ENCODE data around the gene MOG. TPM values are rescaled to one million over a fixed set of nuclear protein-coding genes. Genes with fewer than 3 reads are reported as not detected.
A peak's percentile ranks its signal among the peaks of the same experiment; 100 is the strongest.

Gene MOG
- total RNA-seq, 1 donor from 2014 or later = not detected

DNA sequence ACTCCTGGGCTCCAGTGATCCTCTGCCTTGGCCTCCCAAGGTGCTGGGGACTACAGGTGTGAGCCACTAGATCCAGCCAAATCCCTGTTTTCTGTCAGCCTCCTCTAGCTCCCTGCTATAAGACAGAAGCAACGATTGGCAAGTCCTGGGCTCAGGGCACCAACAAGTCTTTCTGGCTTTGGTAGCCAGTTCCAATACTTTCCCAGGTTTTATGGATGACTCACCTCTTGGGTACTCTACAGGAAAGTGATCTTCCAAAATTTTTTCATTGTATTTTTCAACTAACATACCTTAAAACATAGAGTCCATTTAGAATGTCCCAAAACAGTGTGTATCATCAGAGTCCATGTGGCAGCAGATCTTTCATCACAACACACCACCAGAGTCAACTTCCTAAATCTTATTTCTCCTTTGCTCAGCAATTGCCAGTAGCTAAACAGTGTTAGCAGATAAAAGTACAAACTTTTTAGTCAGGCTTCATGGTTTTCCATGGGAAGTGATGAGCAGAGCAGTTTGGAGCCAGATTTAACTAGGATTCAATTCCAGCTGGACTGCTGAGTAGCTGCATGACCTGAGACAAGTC, 37.2 kb upstream of the MOG start:
- Mint-ChIP-seq H3K9me3 (ENCODE audit: low read depth) (no peaks in the 10 kb centered on the region), H3K36me3 (ENCODE audit: insufficient read depth) (peaks cover 34% of the 10 kb centered on the region), H3K4me1 (ENCODE audit: low read depth) (peaks cover 6% of the 10 kb centered on the region), H3K4me3 (ENCODE audit: low read depth) (no peak overlapping the region), H3K27me3 (no peaks in the 10 kb centered on the region), H3K27ac (no peak overlapping the region)
- TF ChIP-seq, protein P1, sequence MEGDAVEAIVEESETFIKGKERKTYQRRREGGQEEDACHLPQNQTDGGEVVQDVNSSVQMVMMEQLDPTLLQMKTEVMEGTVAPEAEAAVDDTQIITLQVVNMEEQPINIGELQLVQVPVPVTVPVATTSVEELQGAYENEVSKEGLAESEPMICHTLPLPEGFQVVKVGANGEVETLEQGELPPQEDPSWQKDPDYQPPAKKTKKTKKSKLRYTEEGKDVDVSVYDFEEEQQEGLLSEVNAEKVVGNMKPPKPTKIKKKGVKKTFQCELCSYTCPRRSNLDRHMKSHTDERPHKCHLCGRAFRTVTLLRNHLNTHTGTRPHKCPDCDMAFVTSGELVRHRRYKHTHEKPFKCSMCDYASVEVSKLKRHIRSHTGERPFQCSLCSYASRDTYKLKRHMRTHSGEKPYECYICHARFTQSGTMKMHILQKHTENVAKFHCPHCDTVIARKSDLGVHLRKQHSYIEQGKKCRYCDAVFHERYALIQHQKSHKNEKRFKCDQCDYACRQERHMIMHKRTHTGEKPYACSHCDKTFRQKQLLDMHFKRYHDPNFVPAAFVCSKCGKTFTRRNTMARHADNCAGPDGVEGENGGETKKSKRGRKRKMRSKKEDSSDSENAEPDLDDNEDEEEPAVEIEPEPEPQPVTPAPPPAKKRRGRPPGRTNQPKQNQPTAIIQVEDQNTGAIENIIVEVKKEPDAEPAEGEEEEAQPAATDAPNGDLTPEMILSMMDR (IDR thresholded peaks at IDR 0.05; ENCODE audit: unreplicated experiment) = no peak
- DNase-seq (ENCODE audit: low spot score, unreplicated experiment) = no peak

GRCh38 chr6:29620630-29621029, 36.3 kb upstream of the MOG start:
- Mint-ChIP-seq H3K4me1 (ENCODE audit: low read depth) (peaks cover 12% of the 10 kb centered on the region), H3K36me3 (ENCODE audit: insufficient read depth) (peaks cover 34% of the 10 kb centered on the region)

GRCh38 chr6:29624520-29624961, 32.4 kb upstream of the MOG start:
- Mint-ChIP-seq H3K27ac (no peak overlapping the region), H3K4me1 (ENCODE audit: low read depth) (peaks cover 21% of the 10 kb centered on the region), H3K4me3 (ENCODE audit: low read depth) (peak overlapping the region; percentile 20), H3K9me3 (ENCODE audit: low read depth) (no peaks in the 10 kb centered on the region), H3K27me3 (peaks cover 24% of the 10 kb centered on the region), H3K36me3 (ENCODE audit: insufficient read depth) (peaks cover 29% of the 10 kb centered on the region)
- DNase-seq (ENCODE audit: low spot score, unreplicated experiment) = no peak
- TF ChIP-seq, protein P1 (IDR thresholded peaks at IDR 0.05; ENCODE audit: unreplicated experiment) = no peak

More at GRCh38 chr6:29620630-29621029, 36.3 kb upstream of the MOG start:
- no peak for DNase-seq (ENCODE audit: low spot score, unreplicated experiment)
- Mint-ChIP-seq H3K4me3 (ENCODE audit: low read depth) (no peak overlapping the region), H3K27me3 (peaks cover 3% of the 10 kb centered on the region), H3K27ac (no peak overlapping the region), H3K9me3 (ENCODE audit: low read depth) (no peaks in the 10 kb centered on the region)
- TF ChIP-seq, protein P1 (IDR thresholded peaks at IDR 0.05; ENCODE audit: unreplicated experiment) = no peak

DNA sequence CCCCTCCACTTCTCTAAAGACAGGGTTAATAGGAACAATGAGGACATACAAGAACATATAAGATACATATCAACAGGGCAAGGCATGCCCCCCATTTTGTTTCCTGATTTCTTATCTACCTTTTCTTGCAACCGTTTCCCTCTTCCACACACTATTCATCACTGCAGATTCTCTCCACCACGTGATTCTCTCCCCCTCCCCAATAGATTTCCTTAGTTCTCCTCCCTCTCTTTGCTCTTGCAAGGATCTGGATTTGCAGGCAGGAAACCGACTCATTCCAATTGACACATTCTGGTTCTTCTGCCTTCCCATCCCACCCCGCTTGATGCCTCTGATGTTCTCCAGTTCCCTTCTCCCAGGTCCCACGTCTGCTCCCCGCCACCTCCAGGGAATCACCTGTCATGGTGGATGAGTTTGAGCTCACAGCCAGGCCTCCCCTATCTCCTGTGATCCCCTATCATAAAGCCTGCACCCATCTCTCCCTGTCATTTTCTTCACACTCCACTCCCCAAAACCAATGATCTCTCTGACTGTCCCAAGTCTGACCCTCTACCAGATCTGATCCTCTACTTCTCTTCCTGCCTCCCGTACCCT, 31.5 kb upstream of the MOG start:
- Mint-ChIP-seq H3K9me3 (ENCODE audit: low read depth) (no peaks in the 10 kb centered on the region), H3K27ac (no peak overlapping the region), H3K4me1 (ENCODE audit: low read depth) (peaks cover 21% of the 10 kb centered on the region), H3K27me3 (peaks cover 32% of the 10 kb centered on the region), H3K36me3 (ENCODE audit: insufficient read depth) (peaks cover 25% of the 10 kb centered on the region), H3K4me3 (ENCODE audit: low read depth) (no peak overlapping the region)
- no peak for DNase-seq (ENCODE audit: low spot score, unreplicated experiment)
- TF ChIP-seq, protein P1 (IDR thresholded peaks at IDR 0.05; ENCODE audit: unreplicated experiment) = no peak

GRCh38 chr6:29626948-29627754, 29.7 kb upstream of the MOG start:
- peak overlapping the region; percentile 67 for H3K4me3 Mint-ChIP-seq (ENCODE audit: low read depth)
- peaks cover 15% of the 10 kb centered on the region for H3K36me3 Mint-ChIP-seq (ENCODE audit: insufficient read depth)
- peaks cover 49% of the 10 kb centered on the region for H3K27me3 Mint-ChIP-seq
- no peak overlapping the region for H3K27ac Mint-ChIP-seq
- H3K4me1 Mint-ChIP-seq (ENCODE audit: low read depth) = peaks cover 31% of the 10 kb centered on the region
- TF ChIP-seq, protein P1 (IDR thresholded peaks at IDR 0.05; ENCODE audit: unreplicated experiment) = no peak
- DNase-seq (ENCODE audit: low spot score, unreplicated experiment) = no peak
- no peaks in the 10 kb centered on the region for H3K9me3 Mint-ChIP-seq (ENCODE audit: low read depth)

Data from progenitor cell of endocrine pancreas (in vitro differentiated cells).